ENCODE data around the gene EFHC2. TPM values are rescaled to one million over a fixed set of nuclear protein-coding genes. Genes with fewer than 3 reads are reported as not detected.

Gene EFHC2
- total and polyA plus RNA-seq, 3 donors from 2014 or later, result 8.2 to 17.3 (median 14.4) TPM

GRCh38 chrX:44130189-44130588 is 213.3 kb downstream of the EFHC2 start:
- Histone ChIP-seq H3K27ac (no peak overlapping the region), H3K27me3 (no peaks in the 10 kb centered on the region), H3K9me3 (no peaks in the 10 kb centered on the region), H3K36me3 (ENCODE audit: low read depth, missing control alignments) (no peaks in the 10 kb centered on the region), H3K4me3 (no peak overlapping the region), H3K4me1 (no peaks in the 10 kb centered on the region)
- WGBS, 2 donors, result 53 to 90% methylated on average over 2 of the region's 2 CpGs
- no peak for DNase-seq
- intact Hi-C loops (cut with DNase I; ENCODE audit: low total_unique reads), result no loop called here
- TF ChIP-seq POLR2A (IDR thresholded peaks at IDR 0.05), result no peak
- TF ChIP-seq, protein P1, sequence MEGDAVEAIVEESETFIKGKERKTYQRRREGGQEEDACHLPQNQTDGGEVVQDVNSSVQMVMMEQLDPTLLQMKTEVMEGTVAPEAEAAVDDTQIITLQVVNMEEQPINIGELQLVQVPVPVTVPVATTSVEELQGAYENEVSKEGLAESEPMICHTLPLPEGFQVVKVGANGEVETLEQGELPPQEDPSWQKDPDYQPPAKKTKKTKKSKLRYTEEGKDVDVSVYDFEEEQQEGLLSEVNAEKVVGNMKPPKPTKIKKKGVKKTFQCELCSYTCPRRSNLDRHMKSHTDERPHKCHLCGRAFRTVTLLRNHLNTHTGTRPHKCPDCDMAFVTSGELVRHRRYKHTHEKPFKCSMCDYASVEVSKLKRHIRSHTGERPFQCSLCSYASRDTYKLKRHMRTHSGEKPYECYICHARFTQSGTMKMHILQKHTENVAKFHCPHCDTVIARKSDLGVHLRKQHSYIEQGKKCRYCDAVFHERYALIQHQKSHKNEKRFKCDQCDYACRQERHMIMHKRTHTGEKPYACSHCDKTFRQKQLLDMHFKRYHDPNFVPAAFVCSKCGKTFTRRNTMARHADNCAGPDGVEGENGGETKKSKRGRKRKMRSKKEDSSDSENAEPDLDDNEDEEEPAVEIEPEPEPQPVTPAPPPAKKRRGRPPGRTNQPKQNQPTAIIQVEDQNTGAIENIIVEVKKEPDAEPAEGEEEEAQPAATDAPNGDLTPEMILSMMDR (IDR thresholded peaks at IDR 0.05), result no peak

DNA sequence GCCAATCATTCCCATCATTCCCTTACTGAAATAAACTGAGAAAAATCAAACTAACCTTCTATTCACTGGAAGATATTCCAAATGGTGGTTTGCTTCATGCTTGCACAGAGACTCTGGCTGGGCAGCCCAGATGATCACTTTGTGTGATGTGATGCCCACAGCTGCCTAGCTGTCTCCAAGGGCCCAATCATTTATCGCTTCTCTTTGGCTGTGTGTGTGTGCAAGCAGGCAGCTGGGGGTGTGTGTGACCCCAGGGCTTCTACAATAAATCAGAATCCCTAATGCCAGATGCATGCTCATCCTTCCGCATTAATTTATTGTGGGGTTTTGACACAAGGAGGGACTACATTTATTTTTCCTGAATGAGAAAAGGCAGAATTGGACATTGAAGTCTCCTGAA is 230.1 kb downstream of the EFHC2 start:
- WGBS, 2 donors, result 80 to 88% methylated on average over 2 of the region's 2 CpGs
- TF ChIP-seq POLR2A (IDR thresholded peaks at IDR 0.05), result no peak
- TF ChIP-seq, protein P1 (IDR thresholded peaks at IDR 0.05), result no peak
- no peak for DNase-seq
- intact Hi-C loops (cut with DNase I; ENCODE audit: low total_unique reads), result no loop called here
- Histone ChIP-seq H3K27ac (no peak overlapping the region), H3K4me3 (no peak overlapping the region), H3K36me3 (ENCODE audit: low read depth, missing control alignments) (no peaks in the 10 kb centered on the region), H3K4me1 (no peaks in the 10 kb centered on the region), H3K9me3 (no peaks in the 10 kb centered on the region), H3K27me3 (no peaks in the 10 kb centered on the region)

- DNase-seq, result no peak
- 85 to 100% methylated on average over 1 to 2 of the region's 2 CpGs for WGBS, 2 donors
- H3K27ac ChIP-seq, result no peak overlapping the region
- intact Hi-C loops (cut with DNase I; ENCODE audit: low total_unique reads), result no loop called here
- no peaks in the 10 kb centered on the region for H3K9me3 ChIP-seq
- TF ChIP-seq, protein P1 (IDR thresholded peaks at IDR 0.05), result no peak
- no peak for TF ChIP-seq POLR2A (IDR thresholded peaks at IDR 0.05)
- no peaks in the 10 kb centered on the region for H3K4me1 ChIP-seq
- no peaks in the 10 kb centered on the region for H3K36me3 ChIP-seq (ENCODE audit: low read depth, missing control alignments)
- H3K27me3 ChIP-seq, result no peaks in the 10 kb centered on the region
- H3K4me3 ChIP-seq, result no peak overlapping the region
These were observed 236.6 kb downstream of the EFHC2 start for GRCh38 chrX:44106864-44107263.

DNA sequence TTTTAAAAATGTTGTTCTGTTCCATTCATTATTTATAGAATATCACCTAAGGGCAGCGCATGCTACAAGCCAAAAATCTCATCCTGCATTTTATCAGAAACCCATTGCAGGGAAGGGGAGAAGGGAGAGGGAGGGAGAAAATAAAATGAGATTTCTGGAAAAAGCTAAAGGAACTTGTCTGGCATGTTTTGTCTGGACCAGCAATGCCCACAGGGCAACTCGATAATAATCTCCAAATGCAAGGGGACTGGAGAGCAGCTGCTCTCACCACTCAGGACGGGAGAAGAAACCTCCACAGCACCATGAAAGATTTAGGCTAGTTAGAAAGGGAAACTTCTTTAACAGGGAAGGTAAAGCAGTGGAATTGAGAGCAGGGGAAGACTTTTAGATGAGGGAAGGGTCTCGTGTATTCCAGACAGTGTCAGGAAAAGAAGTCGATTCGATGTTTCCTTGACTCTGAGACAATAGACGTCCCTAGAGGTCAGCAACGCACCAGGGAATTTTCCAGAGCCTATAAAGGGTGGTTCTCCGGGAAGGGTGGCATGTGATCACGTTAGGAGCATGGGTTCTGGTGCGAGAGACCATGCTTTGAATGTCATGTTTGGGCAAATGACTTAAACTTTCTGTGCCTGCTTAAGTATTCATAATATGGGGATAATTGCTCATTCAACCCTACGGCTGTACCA is 238.1 kb downstream of the EFHC2 start:
- Histone ChIP-seq H3K4me3 (no peak overlapping the region), H3K4me1 (no peaks in the 10 kb centered on the region), H3K27ac (no peak overlapping the region), H3K36me3 (ENCODE audit: low read depth, missing control alignments) (no peaks in the 10 kb centered on the region), H3K9me3 (no peaks in the 10 kb centered on the region), H3K27me3 (no peaks in the 10 kb centered on the region)
- no peak for TF ChIP-seq POLR2A (IDR thresholded peaks at IDR 0.05)
- TF ChIP-seq, protein P1 (IDR thresholded peaks at IDR 0.05), result no peak
- no peak for DNase-seq
- intact Hi-C loops (cut with DNase I; ENCODE audit: low total_unique reads), result no loop called here
- WGBS, 2 donors, result 78 to 93% methylated on average over 10 to 12 of the region's 12 CpGs

DNA sequence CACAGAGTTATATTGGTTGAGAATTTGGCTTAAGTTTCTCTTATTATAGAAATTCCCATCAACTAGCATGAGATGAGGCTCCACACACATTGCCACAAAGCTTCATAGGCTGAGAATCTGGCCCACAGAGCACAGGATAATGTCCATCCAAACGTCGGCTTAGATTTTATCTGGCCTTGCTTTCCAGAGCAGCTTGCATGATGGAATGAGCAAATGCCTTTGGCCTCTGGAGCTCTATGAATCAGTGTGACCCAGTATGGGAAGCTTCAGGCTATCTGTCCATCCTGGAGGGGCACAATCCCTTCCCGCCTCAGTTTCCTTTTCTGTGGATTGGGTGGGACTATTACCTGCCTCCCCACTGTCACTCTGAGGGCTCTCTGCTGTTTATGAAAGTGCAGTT is 238.8 kb downstream of the EFHC2 start:
- no peaks in the 10 kb centered on the region for H3K27me3 ChIP-seq
- TF ChIP-seq, protein P1 (IDR thresholded peaks at IDR 0.05), result no peak
- no peak for TF ChIP-seq POLR2A (IDR thresholded peaks at IDR 0.05)
- WGBS, 2 donors, result 58 to 89% methylated on average over 2 to 3 of the region's 3 CpGs
- DNase-seq, result no peak
- no peaks in the 10 kb centered on the region for H3K4me1 ChIP-seq
- H3K9me3 ChIP-seq, result no peaks in the 10 kb centered on the region
- no peak overlapping the region for H3K27ac ChIP-seq
- no peak overlapping the region for H3K4me3 ChIP-seq
- no peaks in the 10 kb centered on the region for H3K36me3 ChIP-seq (ENCODE audit: low read depth, missing control alignments)
- intact Hi-C loops (cut with DNase I; ENCODE audit: low total_unique reads), result no loop called here
